HepG2 (cell line): ENCODE measurements around the gene ARHGEF39. TPM values are rescaled to one million over a fixed set of nuclear protein-coding genes. Genes with fewer than 3 reads are reported as not detected.
A peak's percentile ranks its signal among the peaks of the same experiment; 100 is the strongest.

Experiments
- CREB3 ChIP-seq: sonication (generic); formaldehyde crosslinking; IDR thresholded peaks from 2 replicates; pipeline ENCODE4 v1.5.0; 2020; ENCODE audit warnings: missing genetic modification reagents
- FOXO4 ChIP-seq: sonication (generic); formaldehyde crosslinking; conservative IDR thresholded peaks from 2 replicates; pipeline ENCODE4 v1.8.1; 2023; ENCODE audit warnings: missing genetic modification reagents
- GRHL1 ChIP-seq: sonication (generic); formaldehyde crosslinking; conservative IDR thresholded peaks from 2 replicates; pipeline ENCODE4 v1.8.0; 2022; ENCODE audit warnings: missing genetic modification reagents
- HMGXB4 ChIP-seq, 2 experiments: sonication (generic) in 1 of 2; formaldehyde crosslinking in 1 of 2; IDR thresholded peaks; 2 replicates each; pipeline versions ENCODE4 v1.4.0 to v1.6.1; 2018 to 2020; ENCODE audit warnings: missing genetic modification reagents in 2 of 2, borderline replicate concordance in 1 of 2, low read depth in 1 of 2, mild to moderate bottlenecking in 1 of 2, missing biosample characterization in 1 of 2
- KDM3A ChIP-seq: IDR thresholded peaks from 2 replicates; pipeline ENCODE4 v1.6.1; 2018; ENCODE audit warnings: low read depth, missing compliant biosample characterization
- MTA3 ChIP-seq: sonication (generic); formaldehyde crosslinking; IDR thresholded peaks from 2 replicates; pipeline ENCODE4 v1.4.0; 2020; ENCODE audit warnings: missing genetic modification reagents
- NFE2L1 ChIP-seq: sonication (generic); formaldehyde crosslinking; IDR thresholded peaks from 2 replicates; pipeline ENCODE4 v1.4.0; 2020; ENCODE audit warnings: missing genetic modification reagents, mild to moderate bottlenecking, borderline replicate concordance
- RARA ChIP-seq: IDR thresholded peaks from 2 replicates; pipeline ENCODE4 v1.6.1; 2016; ENCODE audit warnings: missing genetic modification reagents, missing compliant biosample characterization
- TCF7L2 ChIP-seq: IDR thresholded peaks from 2 replicates; pipeline ENCODE4 v1.6.1; 2011; ENCODE audit warnings: mild to moderate bottlenecking, low read depth, low read length, moderate library complexity
- USF2 ChIP-seq, 2 experiments: sonication (generic) in 1 of 2; formaldehyde crosslinking in 1 of 2; IDR thresholded peaks; 2 replicates each; pipeline versions ENCODE4 v1.5.1 to v1.6.1; 2011 to 2020; ENCODE audit warnings: borderline replicate concordance in 1 of 2, low read depth in 1 of 2, low read length in 1 of 2, mild to moderate bottlenecking in 1 of 2, missing genetic modification reagents in 1 of 2, moderate library complexity in 1 of 2
- ZFP36 ChIP-seq: fragments of 150-350 bp; IDR thresholded peaks from 2 replicates; pipeline ENCODE4 v1.6.1; 2018; ENCODE audit warnings: borderline replicate concordance, low read length, low read depth; ENCODE audit not compliant: partially characterized antibody
- ZNF317 ChIP-seq: sonication (generic); formaldehyde crosslinking; IDR thresholded peaks from 2 replicates; pipeline ENCODE4 v1.5.0; 2020; ENCODE audit warnings: mild to moderate bottlenecking, missing genetic modification reagents
- ZNF414 ChIP-seq: sonication (generic); formaldehyde crosslinking; IDR thresholded peaks from 2 replicates; pipeline ENCODE4 v1.5.0; 2020; ENCODE audit warnings: missing genetic modification reagents
- ZNF460 ChIP-seq: sonication (generic); formaldehyde crosslinking; IDR thresholded peaks from 2 replicates; pipeline ENCODE4 v1.5.1; 2020; ENCODE audit warnings: missing genetic modification reagents, mild to moderate bottlenecking, borderline replicate concordance
- ZNF580 ChIP-seq: IDR thresholded peaks from 2 replicates; pipeline ENCODE4 v1.6.1; 2016; ENCODE audit warnings: low read depth, borderline replicate concordance
- ZNF619 ChIP-seq: sonication (generic); formaldehyde crosslinking; IDR thresholded peaks from 2 replicates; pipeline ENCODE4 v1.4.0; 2020; ENCODE audit warnings: mild to moderate bottlenecking, missing genetic modification reagents
- ZSCAN29 ChIP-seq: sonication (generic); formaldehyde crosslinking; conservative IDR thresholded peaks from 2 replicates; pipeline ENCODE4 v1.4.0; 2020; ENCODE audit warnings: mild to moderate bottlenecking, missing genetic modification reagents
- polyA plus RNA-seq, 8 experiments: library from polyadenylated mRNA; depleted of rRNA in 3 of 8; stranded (reverse) in 7 of 8; unstranded in 1 of 8; fragments of >200 nt; fragmentation: Illumina TruSeq in 4 of 8; extraction: Trizol in 4 of 8; gene quantifications; 2 replicates each; pipeline versions ENCODE4 v1.2.1 to v1.2.3, GENCODE V29; 2011 to 2016; ENCODE audit warnings: low read depth in 4 of 8, missing spikeins in 1 of 8, mixed read lengths in 1 of 8; ENCODE audit not compliant: insufficient read depth in 1 of 8
- total RNA-seq, 5 experiments: library from RNA; depleted of rRNA; stranded (reverse); fragments of >200 nt; fragmentation: Illumina TruSeq; extraction: Trizol; gene quantifications; 2 replicates each; pipeline ENCODE4 v1.2.3, GENCODE V29; 2016; ENCODE audit warnings: low read depth in 1 of 5

ARHGEF39 gene
- total and polyA plus RNA-seq, 2 of the 13 experiments (the other 11 are each of a cell fraction or from before 2014, with no cell fraction given): 11.2 to 12.3 TPM

- TF ChIP-seq ZNF580 (CRISPR knock-in tag): no peak; the same call in 1 of the 2 replicates
- TF ChIP-seq FOXO4 (CRISPR knock-in tag): 0 out of 2 replicates have a peak, but pooled peaks have one; percentile 0
- TF ChIP-seq ZSCAN29 (CRISPR knock-in tag): no peak
- TF ChIP-seq CREB3 (CRISPR knock-in tag): 0 out of 2 replicates have a peak, but pooled peaks have one; percentile 36
- no peak for TF ChIP-seq ZNF414
- TF ChIP-seq NFE2L1 (CRISPR knock-in tag): no peak
- TF ChIP-seq HMGXB4 (CRISPR knock-in tag; IDR thresholded peaks at IDR 0.05; ENCODE audit: borderline replicate concordance in 1 of 2, low read depth in 1 of 2): peak; percentile 74 to 93
- TF ChIP-seq ZNF460 (CRISPR knock-in tag): no peak
- TF ChIP-seq GRHL1: no peak
- peak; percentile 89 for TF ChIP-seq KDM3A (CRISPR knock-in tag)
- peak; percentile 27; the same call in 1 of the 2 replicates for TF ChIP-seq ZNF619
- TF ChIP-seq ZFP36: no peak
- TF ChIP-seq MTA3 (CRISPR knock-in tag): no peak
- no peak for TF ChIP-seq USF2 (IDR thresholded peaks at IDR 0.05; ENCODE audit: low read depth, low read length)
- TF ChIP-seq USF2 (CRISPR knock-in tag; IDR thresholded peaks at IDR 0.05; ENCODE audit: borderline replicate concordance): no peak
- no peak for TF ChIP-seq ZNF317 (CRISPR knock-in tag)
- no peak for TF ChIP-seq TCF7L2
- no peak for TF ChIP-seq RARA
These were observed 18.3 kb downstream of the ARHGEF39 start (continued) for GRCh38 chr9:35646533-35647265.
